NCI-H1930 (cell line): ENCODE results near the gene CLEC16A.

ENCODE experiments used
- DNase-seq, 2 experiments: peaks; one replicate each; lab custom pipeline; 2025; lab: John Stamatoyannopoulos, UW

Gene CLEC16A

DNA sequence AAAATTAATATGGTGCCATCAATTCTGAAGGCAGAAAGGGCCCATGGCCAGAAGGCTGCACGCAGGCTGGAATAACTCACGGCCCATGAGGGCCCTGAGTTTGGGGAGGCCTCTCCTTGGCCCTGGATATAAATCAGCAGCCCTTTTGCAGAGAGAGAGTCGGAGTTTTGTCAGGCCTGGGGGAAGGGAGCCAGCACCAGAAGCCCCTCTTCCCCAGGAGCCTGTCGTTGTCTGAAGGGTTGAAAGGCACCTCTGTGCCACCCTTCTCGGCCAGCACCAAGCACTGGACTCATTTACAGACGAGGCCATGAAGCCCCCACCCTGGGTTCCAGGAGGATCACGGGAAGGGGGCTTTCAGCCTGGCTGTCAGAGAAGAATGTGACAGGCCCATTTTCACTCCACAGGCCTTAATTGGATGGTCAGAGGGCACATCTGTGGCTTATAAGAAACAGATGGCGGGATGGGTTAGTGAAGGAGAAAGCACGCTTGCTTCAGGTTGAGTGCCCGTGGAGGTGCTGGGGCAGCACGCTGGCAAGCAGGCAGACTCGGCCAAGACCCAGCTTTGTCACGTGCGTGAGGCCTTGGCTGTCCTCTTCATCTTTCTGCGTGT, 140.6 kb downstream of the CLEC16A start:
- DNase-seq: no peak

DNA sequence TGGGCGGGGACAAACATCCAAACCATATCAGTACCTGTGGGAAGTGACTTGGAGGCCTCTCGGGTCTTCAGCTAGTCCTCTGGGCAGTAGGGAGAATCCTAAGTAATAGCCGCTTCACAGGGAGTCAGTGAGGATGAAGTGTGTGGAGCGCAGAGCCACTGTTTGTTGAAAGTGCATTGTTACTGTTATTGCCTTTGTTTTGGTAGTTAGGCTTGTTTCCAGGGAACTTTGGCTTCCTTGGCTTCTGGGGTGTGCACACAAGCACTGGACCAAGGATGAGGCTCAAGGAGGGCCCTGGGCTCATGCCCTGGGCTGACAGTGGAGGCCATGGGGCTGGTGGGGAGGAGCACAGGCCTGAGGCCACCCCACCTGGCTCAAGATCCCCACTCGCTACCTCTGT, 141.6 kb downstream of the CLEC16A start:
- DNase-seq: no peak

DNA sequence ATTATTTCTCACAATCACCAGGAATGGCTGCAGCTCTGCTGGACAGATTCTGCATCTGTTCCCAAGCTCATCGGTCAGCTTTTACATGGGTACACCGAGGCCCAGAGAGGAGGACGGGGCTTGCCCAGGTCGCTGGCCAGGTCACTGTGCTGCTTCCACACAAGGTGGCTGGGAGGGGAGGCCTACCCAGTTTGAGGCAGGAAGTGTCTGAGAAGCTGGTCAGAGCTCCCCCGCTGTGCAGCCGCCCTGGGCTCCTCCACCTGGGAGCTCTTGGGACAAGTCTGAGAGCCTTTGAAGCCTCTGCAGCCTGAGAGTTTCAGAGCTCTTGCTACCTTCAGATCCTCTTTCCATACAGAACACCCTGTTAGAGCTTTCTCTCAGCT, 143.3 kb downstream of the CLEC16A start:
- DNase-seq: no peak

DNA sequence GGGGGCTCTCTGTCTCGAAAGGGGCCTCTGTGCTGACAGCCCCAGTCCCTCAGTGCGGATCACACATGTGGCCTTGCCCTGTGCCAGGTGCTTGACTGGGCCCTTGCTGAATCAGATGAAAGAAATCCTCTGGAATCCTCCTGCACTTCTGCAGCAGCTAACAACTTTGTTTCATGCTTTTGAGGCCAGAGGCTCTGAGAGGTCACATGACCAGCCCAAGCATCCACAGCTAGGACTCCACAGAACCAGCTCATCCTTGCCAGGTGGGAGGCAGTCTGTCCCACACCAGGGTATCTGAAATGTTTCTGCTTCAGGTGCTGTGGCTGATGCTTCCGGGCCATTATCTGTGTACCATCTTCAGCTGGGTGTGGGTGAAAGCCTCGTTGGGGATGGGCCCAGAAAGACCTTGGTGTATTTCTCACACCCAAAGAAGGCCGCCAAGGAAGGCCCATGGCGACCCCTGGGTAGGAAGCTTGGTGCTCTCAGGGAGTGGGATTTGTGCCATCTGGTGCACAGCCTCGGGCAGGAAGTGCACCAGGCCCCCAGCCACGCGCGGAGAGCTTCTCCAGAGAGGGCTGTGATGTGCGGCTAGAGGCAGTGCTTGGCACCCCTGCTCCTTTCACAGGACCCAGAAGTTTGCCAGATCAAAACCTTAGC, 143.8 kb downstream of the CLEC16A start:
- DNase-seq: no peak

DNA sequence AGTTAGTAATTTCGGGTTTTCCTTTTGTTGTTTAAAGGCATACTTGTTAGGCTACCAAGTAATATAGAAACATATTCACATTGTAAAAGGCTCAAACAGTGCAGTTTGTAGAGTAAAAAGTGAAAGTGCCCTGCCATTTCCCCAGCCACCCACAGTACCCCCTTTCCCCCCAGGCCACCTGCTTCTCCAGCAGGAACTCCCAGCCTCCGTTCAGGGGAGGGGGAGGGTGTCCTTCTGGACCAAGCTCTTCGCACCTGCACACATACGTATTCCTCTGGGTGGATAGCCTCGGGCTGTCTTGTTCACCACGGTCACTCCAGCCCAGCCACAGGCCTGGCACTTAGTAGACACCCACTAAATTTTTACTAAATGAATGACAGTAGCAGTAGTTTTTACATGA, 144.5 kb downstream of the CLEC16A start:
- no peak for DNase-seq

DNA sequence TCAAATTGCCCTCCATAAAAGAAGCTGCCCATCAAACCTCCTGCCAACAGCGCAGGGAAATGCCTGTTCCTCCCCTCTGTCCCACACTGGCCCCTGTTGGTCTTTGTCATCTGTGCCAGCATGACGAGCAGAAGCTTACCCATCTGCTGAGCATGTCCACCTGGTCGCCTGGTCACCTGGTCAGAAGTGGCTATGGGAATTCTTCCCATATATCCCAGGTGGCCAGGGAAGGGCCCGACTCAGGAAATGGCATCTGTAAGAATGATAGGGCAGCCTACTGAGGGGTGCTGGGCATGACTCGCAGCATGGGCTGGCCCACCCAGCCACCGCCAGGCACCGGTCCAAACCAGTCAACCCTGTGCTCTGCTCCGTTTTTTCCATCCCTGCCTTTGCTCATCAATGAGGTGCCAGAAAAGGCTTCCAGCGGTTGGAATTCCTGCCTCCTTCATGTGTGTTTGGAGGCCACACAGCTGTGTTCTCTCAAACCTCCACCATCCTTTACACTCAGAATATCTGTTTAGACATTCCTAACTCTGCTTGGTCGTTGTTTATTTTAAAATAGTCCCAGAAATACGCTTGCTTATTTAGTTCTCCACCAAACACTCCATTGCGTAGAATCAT, 145.2 kb downstream of the CLEC16A start:
- DNase-seq: no peak

DNA sequence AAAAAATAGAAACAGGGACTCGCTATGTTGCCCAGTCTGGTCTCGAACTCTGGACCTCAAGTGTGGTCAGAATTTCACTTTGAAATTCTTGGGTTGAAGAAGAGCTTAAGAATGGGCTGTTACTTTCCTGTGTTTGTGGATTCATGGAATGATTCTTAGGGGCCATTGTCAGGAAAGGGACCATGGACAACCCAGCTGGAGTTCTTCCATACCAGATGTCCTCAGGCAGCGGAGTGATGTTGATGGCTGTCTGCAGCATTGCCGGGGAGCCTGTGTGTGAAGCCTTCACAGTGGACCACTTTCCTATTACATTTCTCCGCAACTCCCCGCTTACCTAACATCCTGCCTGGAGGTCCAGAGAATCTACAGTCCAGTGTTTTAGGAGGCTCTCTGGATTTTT, 145.9 kb downstream of the CLEC16A start:
- DNase-seq: no peak

DNA sequence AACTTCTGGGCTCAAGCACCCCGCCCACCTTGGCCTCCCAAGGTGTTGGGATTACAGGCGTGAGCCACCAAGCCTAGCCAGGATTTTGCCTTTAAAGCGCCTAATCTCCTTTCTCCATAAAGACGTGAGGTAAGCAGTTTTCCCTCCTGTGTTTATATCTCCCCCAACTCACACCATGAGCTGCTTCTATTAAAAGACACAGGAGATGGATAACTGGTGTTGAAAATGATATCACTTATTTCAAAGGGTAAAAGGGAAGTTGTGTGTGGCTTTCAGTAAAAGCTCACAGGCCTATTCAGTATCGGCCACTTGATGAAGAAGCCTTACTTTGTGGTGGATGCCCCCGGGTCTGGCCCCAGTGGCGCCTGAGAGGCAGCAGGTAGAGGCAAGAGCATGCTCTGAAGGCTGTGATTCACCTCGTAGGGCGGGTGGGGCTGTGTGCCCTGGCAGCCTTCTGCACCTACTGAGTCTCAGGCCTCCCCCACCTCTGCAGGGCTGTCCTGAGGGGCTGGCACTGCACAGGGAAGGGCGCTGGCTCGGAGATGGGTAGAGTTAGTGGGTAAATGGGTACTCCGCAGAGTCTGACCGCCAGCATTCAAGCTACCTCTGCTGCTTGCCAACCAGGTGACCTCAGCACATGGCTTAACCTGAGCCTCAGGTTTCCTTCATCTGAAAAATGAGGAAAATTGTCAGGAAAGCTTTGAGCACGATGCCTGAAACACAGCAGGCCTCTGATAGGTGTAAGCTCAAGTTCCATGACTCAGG, 146.8 kb downstream of the CLEC16A start:
- DNase-seq: no peak

DNA sequence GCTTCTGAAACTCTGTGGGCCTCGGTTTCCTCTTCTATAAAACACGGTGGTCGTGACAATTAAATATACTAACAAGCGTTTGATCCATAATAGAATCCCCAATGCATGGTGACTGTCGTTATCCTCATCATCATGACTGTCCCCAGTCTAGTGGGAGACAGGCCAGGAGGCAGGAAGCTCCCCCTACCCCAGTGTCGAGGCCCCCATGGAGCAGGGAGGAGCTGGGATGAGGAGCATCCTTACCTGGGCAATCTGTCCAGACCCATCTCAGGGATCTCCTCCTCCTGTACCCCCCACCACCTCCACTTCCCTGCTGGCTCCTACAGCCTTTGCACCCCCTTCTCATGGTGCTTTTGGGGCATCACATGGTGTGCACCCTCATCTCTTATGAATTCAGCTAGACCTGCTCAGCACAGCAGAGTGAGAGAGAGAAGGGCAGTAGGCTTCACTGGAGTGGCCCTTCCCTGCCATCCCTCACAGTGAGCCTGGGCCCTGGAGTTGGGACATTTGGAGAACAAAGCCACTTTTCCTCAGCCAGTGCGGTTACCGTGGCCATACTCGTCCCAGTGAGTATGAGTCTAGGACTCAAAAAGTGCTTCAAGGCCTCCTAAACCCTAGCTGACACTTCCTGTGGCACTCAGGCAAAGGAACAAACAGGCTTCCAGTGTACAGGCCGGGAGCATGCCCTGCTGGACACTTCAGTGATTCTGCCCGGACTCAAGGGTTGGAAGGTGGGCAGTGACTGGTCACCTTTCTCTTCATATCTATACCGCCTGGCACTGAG, 148.6 kb downstream of the CLEC16A start:
- DNase-seq: no peak

DNA sequence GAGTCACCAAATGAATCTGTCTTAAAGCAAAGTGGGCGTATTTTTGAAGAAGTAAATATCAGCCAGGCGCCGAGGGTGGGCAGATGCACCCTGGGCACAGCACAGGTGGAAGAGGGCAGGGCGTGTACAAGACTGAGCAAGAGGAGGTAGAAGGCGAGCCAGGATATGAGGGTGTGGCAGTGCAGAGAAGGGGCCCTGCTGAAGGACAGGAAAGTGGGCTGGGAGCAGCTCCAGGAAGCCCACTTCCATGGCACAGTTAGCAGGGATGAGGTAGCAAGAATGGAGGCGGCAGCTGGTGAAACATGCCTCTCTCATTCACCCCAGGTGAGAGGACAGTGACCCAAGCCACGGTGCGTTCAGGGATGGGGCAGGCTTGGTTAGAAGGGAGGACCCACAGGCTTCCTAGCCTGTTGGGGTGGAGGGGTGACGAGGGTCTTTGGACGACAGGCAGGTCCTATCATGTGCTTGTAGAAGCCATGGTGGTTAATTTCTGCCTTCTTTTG, 149.3 kb downstream of the CLEC16A start:
- DNase-seq: no peak

DNA sequence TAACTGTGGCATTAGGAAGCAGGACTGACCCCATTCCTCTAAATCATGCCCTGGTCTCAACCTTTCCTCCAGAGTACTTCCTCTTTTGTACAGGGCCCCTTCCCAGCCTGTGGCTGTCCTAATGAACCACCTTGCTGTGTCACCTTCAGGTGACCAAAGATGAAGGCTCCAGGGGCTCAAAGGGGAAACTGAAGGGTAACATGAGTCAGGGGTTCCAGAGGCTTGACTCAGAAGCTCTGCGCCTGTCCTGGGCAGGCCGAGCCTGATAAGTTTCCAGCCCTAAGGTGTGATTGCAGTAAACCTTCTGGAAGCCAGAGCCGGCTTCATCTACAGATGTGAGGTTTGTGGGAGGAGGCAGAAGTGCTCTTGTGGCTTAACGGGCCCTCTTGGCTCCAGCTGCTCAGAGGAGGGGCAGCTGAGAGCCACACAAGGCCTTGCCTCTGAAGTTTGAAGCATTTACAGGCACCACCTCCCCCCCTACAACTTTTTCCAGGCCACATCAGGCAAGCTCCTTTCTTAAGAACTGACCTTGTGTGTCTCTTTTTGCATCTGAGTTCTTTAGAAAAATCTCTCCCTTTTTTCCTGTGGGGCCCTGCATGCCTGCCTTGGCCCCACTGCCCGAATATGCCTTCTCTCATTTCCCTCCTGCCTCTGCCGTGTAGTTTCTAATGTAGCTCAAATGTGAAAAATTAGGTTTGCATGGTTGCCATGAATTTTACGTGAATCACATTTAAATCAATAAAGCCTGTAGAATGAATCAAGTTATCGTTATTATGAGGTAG, 149.9 kb downstream of the CLEC16A start:
- DNase-seq: no peak

DNA sequence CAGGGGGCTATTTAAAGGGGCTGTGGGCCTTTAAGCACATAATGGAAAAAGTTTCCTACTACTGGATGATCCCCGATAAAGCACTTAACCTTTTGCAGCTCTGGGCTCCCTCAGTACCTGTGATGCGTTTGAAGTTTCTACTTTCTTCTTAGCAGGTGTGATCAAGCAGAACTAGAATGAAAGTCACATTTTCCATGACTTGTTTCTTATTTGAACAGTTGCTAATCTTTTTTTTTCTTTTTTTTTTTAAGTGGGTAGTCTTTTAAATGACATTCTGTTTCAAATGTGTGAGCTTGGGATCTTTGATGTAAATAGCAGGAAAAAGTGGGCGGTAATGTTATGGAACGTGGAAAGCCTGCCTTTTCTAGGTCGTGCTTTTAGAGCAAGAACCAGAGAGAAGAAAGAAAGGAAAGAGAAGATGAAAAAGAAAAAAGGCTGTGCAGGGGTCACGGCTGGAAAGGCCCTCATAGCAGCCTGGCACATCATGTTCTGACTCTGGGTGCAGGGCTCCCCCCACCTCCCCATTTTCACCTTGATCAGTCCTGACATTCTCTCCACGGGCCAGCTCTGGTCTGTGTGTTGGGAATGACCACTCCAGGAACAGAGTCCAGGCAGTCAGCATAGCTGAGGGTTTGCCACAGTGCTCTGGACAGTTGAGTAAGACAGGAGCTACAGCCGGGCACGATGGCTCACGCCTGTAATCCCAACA, 150.6 kb downstream of the CLEC16A start:
- DNase-seq: no peak

DNA sequence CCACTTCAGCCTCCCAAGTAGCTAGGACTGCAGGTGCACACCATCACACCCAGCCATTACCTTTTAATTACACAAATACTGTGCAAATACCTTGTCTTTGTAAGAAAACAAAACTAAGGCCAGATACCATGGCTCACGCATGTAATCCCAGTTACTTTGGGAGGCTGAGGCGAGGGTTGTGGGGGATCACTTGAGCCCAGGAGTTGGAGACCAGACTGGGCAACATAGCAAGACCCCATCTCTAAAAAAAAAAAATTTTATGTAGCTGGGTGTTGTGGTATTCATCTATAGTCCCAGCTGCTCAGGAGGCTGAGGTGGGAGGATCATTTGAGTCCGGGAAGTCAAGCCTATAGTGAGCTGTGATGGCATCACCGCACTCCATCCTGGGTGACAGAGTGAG, 151.6 kb downstream of the CLEC16A start:
- no peak for DNase-seq

DNA sequence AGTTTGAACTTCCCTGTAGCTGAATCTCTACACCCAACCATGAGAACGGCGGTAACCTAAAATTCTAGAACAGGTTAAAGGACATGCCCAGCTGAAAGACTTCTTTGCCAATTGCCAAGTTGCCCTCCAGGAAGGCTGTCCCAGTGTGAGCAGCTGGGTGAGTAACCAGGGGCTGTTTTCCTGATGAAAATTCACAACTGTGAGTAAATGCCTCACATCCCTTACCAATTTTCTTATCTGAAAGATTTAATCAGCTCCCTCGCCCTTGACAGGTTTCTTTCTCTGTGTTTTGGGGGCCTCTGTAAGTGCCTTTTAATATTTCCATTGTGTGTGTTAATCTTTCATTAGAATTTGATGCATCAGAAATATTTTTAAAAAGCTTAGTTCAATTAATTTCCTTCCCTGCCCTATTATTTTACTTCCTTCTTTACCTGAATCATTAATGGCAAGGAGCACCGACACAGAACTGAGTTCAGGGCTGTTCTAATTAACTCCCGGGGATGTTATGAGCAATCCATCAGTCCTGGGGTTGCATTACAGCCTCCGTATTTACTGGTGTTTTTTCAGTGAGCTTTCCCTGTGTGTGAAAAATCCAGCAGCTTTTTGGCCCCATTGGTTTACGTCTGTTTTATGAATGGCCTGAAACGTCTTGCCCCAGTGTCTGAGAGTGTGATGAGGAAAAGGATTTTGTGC, 152.9 kb downstream of the CLEC16A start:
- DNase-seq: no peak

DNA sequence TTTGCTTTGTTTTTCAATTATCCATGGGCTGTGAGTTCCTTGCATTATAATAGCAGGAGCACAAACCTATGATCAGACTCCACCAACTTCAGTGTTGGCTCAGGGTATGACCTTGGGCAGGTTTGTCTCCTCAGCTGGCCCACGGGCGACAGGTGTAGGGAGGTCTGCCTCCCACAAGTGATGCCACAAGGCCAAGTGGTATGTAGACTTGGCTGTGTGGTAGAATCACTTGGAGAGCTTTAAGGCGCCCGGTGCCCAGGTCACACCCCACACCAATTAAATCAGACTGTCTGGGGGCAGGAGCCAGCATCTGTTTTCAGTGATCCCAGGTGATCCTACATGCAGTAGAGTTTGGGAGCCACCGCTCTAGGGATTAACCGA, 153.4 kb downstream of the CLEC16A start:
- DNase-seq: no peak

DNA sequence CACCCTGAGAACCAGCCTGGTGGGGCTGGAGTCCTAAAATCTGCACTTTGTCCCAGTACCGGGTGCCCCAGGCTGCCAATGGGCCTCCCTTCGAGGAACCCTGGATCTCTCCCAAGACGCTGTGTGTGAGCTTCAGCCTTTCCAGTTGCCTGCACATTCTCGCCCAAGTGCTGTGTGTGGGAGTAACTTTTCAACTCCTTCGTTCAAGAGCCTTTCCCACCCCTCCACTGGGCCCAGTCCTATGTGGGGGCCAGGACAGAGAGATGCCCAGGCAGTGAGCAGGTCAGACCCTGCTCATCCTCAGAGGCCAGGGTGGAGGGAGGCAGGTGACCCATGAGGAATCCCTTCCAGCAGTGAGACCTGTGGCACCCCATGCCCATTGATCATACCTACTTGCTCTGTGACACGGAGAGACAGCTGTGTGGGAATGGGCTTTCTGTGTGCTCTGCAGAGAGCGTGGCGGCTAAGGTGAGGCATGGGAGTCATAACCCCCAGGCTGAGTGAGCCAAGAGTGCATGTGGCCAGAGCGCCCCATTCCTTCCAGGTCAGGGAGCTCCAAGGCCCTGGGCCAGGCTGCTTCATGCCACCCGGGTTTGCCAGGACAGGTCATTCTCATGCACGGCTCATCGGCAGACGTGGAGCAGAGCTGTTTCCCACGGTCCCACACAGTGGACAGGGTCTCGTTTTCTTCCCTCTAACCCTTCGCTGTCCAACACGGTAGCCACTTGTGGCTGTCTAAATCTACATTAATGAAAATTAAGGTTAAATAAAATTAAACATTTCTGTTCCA, 154.4 kb downstream of the CLEC16A start:
- DNase-seq: no peak

DNA sequence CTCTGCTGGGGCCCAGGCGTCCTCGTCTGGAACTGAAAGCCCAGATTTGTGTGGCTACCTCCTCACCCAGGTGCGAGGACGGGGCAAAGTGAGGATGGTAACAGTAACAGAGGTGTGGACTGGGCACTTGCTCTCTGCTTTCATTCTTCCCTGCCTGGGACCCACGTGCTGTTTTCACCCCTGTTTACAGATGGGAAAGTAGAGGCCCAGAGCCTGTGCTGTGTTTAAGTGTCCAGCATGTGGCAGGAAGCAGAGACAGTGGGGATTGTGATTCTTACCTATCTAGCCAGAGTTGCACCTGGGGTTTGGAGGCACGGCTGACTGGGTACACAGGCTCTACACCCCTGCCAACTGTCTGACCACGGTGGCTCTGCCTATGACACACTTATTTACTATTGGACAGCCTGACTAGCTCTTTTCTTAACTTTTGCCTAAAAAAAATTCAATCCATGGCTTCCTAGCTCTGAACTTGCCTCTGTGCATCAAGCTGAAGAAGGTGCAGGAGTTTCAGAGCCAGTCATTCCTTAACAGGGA, 155.4 kb downstream of the CLEC16A start:
- no peak for DNase-seq

DNA sequence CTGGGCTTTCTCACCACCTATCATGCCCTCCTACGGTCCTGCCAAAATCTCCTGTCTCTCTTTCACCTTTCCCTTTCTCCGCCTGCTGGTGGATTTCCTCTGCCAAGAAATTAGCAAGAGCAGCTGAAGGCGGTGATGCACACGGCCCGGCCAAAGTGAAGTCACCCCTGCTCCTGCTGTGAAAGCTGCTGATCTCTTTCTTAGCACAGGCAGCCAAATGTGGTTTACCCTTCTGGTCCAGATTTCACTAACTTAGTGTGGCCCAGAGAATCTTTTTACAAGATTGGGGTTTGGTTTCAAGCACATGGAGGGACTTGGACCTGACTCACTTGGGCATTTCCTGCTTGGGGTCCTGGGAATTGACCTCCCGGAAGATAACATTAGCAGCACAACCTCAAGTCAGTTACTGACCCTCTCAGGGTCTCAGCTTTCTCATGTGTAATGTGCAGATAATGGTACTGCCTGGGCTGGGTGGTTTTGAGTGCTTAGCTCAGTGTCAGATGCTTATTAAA, 155.9 kb downstream of the CLEC16A start:
- DNase-seq: no peak

DNA sequence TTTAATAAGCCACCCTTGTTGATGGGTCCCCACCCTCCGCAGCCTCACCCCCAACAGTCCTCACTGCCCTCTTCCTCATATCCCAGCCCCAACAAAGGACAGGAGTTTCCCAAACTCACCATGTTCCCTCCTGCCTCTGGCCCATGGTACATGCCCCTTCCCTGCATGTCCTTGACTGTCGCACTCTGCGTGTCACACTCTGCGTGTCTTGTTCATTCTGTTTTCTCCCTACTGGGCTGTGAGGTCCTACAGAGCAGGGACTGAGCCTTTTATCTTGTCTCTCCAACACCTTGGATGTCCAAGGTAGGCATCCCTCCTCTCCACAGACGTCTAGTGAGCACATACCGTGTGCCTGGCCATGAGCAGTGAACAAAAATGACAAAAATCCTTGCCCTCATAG, 156.9 kb downstream of the CLEC16A start:
- DNase-seq: no peak
